ENCODE data around the gene DDX42.
A peak's percentile ranks its signal among the peaks of the same experiment; 100 is the strongest.

Gene DDX42

DNA sequence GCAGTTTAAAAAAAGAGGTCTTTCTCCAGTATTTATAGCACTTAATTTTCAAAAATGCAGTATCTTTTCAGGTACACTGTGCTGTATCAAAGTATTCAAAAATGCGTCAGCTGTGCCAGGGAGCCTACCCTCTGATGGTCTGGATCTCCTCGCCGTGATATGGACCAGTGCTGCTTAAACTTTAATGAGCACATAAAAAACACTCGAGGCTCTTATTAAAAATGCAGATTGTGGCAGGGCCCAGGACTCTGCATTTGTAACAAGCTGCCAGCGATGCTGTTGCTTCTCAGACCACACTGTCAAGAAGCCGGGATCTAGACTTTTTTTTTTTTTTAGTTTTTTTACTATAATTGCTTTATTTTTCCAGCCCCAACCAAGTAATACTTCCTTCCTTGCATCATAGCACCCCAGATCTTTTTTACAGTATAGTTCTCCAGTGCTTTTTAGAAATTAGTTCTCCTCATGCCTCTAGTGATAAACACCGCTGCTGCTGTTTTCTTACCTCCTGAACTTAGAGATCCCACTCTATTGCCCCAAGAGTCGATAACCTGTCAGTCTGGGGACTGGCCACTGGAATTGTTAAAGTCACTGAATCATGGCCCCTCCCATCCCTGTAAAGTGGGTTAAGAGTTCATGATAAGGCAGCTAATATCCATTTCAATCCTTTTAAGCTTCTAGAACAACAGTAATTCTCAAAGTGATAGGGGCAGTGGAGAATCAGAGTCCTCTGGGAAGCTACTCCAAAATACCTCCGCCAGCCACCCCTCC, 70.1 kb downstream of the DDX42 start:
- no peak overlapping the region for H3K4me3 ChIP-seq (IDR thresholded peaks at IDR 0.05; ENCODE audit: insufficient read depth, low read depth, low read length)
- no peaks in the 10 kb centered on the region for H3K36me3 ChIP-seq (ENCODE audit: insufficient read depth)
- TF ChIP-seq, protein P1, sequence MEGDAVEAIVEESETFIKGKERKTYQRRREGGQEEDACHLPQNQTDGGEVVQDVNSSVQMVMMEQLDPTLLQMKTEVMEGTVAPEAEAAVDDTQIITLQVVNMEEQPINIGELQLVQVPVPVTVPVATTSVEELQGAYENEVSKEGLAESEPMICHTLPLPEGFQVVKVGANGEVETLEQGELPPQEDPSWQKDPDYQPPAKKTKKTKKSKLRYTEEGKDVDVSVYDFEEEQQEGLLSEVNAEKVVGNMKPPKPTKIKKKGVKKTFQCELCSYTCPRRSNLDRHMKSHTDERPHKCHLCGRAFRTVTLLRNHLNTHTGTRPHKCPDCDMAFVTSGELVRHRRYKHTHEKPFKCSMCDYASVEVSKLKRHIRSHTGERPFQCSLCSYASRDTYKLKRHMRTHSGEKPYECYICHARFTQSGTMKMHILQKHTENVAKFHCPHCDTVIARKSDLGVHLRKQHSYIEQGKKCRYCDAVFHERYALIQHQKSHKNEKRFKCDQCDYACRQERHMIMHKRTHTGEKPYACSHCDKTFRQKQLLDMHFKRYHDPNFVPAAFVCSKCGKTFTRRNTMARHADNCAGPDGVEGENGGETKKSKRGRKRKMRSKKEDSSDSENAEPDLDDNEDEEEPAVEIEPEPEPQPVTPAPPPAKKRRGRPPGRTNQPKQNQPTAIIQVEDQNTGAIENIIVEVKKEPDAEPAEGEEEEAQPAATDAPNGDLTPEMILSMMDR (conservative IDR thresholded peaks at IDR 0.05; ENCODE audit: low read depth, low read length), result no peak
- peak overlapping the region; percentile 37 for H3K4me2 ChIP-seq
- H2AFZ ChIP-seq (ENCODE audit: low read depth), result peak overlapping the region; percentile 97
- H3K27ac ChIP-seq, result peak overlapping the region; percentile 65
- H3K27me3 ChIP-seq (ENCODE audit: insufficient read depth, low read depth), result no peaks in the 10 kb centered on the region
- no peaks in the 10 kb centered on the region for H4K20me1 ChIP-seq (ENCODE audit: insufficient read depth)
- peaks cover 31% of the 10 kb centered on the region for H3K79me2 ChIP-seq (ENCODE audit: insufficient read depth, low read depth)
- peak overlapping the region; percentile 48; the same call in 1 of the 2 replicates for H3K9ac ChIP-seq
- H3K4me1 ChIP-seq (ENCODE audit: low read depth, poor library complexity, severe bottlenecking), result peaks cover 39% of the 10 kb centered on the region

DNA sequence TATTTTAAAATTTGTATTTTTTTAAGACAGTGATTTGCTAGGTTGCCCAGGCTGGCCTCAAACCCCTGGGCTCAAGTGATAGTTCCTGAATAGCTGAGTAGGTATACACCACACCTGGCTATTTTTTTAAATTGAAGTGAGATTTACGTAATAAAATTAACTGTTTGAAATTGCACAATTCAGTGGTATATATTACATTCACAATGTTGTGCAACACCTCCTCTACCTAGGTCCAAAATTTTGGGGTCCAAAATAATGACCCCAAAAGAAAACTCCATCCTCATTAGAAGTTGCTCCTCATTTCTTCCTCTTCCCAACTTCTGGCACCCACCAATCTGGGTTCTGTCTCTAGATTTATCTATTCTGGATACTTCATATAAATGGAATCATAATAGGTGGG, 71.5 kb downstream of the DDX42 start:
- TF ChIP-seq, protein P1 (conservative IDR thresholded peaks at IDR 0.05; ENCODE audit: low read depth, low read length), result no peak
- H3K36me3 ChIP-seq (ENCODE audit: insufficient read depth), result no peaks in the 10 kb centered on the region
- no peak overlapping the region for H3K4me3 ChIP-seq (IDR thresholded peaks at IDR 0.05; ENCODE audit: insufficient read depth, low read depth, low read length)
- no peak overlapping the region for H3K9ac ChIP-seq
- H3K27ac ChIP-seq, result no peak overlapping the region
- no peak overlapping the region for H3K4me2 ChIP-seq
- H3K27me3 ChIP-seq (ENCODE audit: insufficient read depth, low read depth), result no peaks in the 10 kb centered on the region
- H4K20me1 ChIP-seq (ENCODE audit: insufficient read depth), result no peaks in the 10 kb centered on the region
- H2AFZ ChIP-seq (ENCODE audit: low read depth), result no peak overlapping the region
- peaks cover 17% of the 10 kb centered on the region for H3K79me2 ChIP-seq (ENCODE audit: insufficient read depth, low read depth)
- H3K4me1 ChIP-seq (ENCODE audit: low read depth, poor library complexity, severe bottlenecking), result peaks cover 25% of the 10 kb centered on the region

DNA sequence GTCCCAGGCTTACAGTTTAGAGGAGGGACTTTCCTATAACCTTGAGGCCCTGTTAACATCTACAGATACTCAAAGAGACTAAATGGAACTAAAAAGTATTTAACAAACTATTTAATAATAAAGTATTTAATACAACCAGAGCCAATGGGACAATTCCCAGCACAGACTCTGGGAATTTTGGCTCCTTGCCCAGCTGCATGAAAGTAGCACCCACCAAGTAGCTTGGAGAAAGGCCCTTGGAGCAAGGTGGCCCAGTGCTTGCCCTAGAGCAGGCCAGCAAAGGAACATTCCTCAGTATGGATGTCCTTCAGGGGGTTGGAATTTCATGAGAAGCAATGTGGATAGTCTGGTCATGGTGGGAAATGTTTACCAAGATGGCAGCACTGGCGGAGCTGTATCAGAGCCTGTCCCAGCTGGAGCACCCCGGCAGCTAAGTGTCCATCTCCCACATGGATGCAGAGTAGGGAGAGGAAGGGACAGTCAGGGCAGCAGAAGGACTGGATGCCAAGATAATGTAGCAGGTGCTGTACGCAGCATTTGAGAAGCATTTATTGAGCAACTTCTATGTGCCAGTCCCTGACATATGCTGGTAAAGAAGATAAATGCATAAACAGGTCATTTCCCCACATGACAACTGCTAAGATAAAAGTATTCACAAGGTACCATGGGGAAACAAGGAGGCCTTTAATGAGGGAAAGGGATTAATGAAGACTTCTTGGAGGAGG, 73.7 kb downstream of the DDX42 start:
- Histone ChIP-seq H4K20me1 (ENCODE audit: insufficient read depth) (no peaks in the 10 kb centered on the region), H3K79me2 (ENCODE audit: insufficient read depth, low read depth) (no peaks in the 10 kb centered on the region), H3K4me3 (IDR thresholded peaks at IDR 0.05; ENCODE audit: insufficient read depth, low read depth, low read length) (no peak overlapping the region), H3K4me2 (no peak overlapping the region), H3K36me3 (ENCODE audit: insufficient read depth) (no peaks in the 10 kb centered on the region), H3K27me3 (ENCODE audit: insufficient read depth, low read depth) (no peaks in the 10 kb centered on the region), H3K27ac (no peak overlapping the region), H2AFZ (ENCODE audit: low read depth) (peak overlapping the region; percentile 61; the same call in 1 of the 2 replicates), H3K9ac (no peak overlapping the region), H3K4me1 (ENCODE audit: low read depth, poor library complexity, severe bottlenecking) (peaks cover 18% of the 10 kb centered on the region)
- TF ChIP-seq, protein P1 (conservative IDR thresholded peaks at IDR 0.05; ENCODE audit: low read depth, low read length), result no peak

DNA sequence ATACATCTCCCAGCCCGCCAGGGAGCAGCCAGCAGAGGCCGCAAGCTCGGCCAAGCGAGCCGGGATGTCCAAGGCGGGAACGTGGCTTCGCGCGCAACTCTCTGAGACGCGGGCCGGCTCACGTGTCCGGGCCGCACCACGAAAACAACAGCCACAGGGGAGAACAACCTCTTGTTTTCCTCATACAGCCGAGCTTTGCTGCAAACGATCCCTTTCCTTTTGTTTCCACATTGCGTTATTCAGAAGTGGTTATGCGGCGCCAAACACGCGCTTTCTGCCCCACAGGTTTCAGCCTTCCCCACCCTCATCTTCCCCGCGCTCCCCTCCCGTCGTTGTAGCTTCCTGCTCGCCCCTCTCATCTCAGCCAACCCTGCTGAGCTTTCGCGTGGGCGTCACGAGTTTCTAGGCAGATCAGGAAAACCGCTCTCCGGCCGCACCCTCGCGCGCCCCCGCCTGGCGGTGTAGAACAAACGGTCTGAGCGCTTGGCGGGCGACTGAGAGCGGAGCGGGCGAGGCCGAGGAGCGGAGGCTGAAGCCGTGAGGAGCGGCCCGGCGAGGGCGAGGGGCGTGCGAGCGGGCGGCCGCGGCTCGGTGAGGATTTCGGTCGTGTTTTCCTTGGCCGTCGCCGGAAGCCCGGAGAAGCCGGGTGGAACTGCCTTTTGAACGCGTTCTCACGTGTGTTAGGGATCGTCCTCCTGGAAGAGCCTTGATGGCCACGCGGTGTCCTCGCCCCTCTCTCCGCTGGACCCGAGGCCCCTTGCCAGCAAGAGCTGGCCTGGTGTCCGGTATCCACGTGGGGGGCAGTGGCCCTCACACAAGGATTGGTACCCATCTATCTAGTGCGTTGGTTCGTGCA, 75.1 kb downstream of the DDX42 start:
- Histone ChIP-seq H3K4me1 (ENCODE audit: low read depth, poor library complexity, severe bottlenecking) (peaks cover 11% of the 10 kb centered on the region), H3K9ac (peak overlapping the region; percentile 48; the same call in 1 of the 2 replicates), H4K20me1 (ENCODE audit: insufficient read depth) (no peaks in the 10 kb centered on the region), H3K79me2 (ENCODE audit: insufficient read depth, low read depth) (no peaks in the 10 kb centered on the region), H3K27ac (peak overlapping the region; percentile 57; the same call in 1 of the 2 replicates), H3K36me3 (ENCODE audit: insufficient read depth) (no peaks in the 10 kb centered on the region), H3K27me3 (ENCODE audit: insufficient read depth, low read depth) (no peaks in the 10 kb centered on the region), H3K4me2 (peak overlapping the region; percentile 33), H3K4me3 (IDR thresholded peaks at IDR 0.05; ENCODE audit: insufficient read depth, low read depth, low read length) (no peak overlapping the region), H2AFZ (ENCODE audit: low read depth) (peak overlapping the region; percentile 61)
- TF ChIP-seq, protein P1 (conservative IDR thresholded peaks at IDR 0.05; ENCODE audit: low read depth, low read length), result peak; percentile 80
